ENCODE results near the gene CAPN11. TPM values are rescaled to one million over a fixed set of nuclear protein-coding genes. Genes with fewer than 3 reads are reported as not detected.

The CAPN11 gene
- total and polyA plus RNA-seq, 2 donors (not counting 1 experiment from before 2014, with no cell fraction given): not detected

GRCh38 chr6:44129841-44130322 is 28.7 kb upstream of the CAPN11 start:
- H3K4me1 ChIP-seq (ENCODE audit: control insufficient read depth, extremely low read depth, insufficient read depth, low read length): peaks cover 14% of the 10 kb centered on the region
- no peak overlapping the region for H3K9ac ChIP-seq (ENCODE audit: insufficient read depth, low read length)
- DNase-seq (ENCODE audit: low read depth in 2 of 2): no peak
- H3K27ac ChIP-seq (ENCODE audit: insufficient read depth, low read length): no peak overlapping the region
- no peaks in the 10 kb centered on the region for H3K27me3 ChIP-seq (ENCODE audit: control insufficient read depth, insufficient read depth, low read length)
- no peak overlapping the region for H3K4me3 ChIP-seq (replicated peaks in 1 of 4; ENCODE audit: control extremely low read depth in 1 of 4, insufficient read depth in 1 of 4, low read depth in 3 of 4, low read length in 4 of 4)
- TF ChIP-seq CTCF (conservative IDR thresholded peaks at IDR 0.05 in 1 of 2, IDR thresholded peaks at IDR 0.05 in 1 of 2; ENCODE audit: low read depth in 1 of 2, low read length in 2 of 2) (no peak), EZH2 (IDR thresholded peaks at IDR 0.05; ENCODE audit: low read length, missing control alignments) (no peak)
- H3K36me3 ChIP-seq (ENCODE audit: control insufficient read depth, insufficient read depth, low read length): peaks cover 2% of the 10 kb centered on the region
- no peak overlapping the region for H3K4me2 ChIP-seq (ENCODE audit: extremely low read depth, insufficient read depth, low read length)
- H4K20me1 ChIP-seq (ENCODE audit: control insufficient read depth, extremely low read depth, insufficient read depth, low read length): peaks cover 2% of the 10 kb centered on the region
- H2AFZ ChIP-seq (ENCODE audit: low read length): no peak overlapping the region
- H3K9me3 ChIP-seq (ENCODE audit: control insufficient read depth, insufficient read depth, low read depth, low read length): no peaks in the 10 kb centered on the region
- H3K79me2 ChIP-seq (ENCODE audit: control insufficient read depth, insufficient read depth, low read length): peaks cover 31% of the 10 kb centered on the region

GRCh38 chr6:44131892-44132291 is 26.7 kb upstream of the CAPN11 start:
- Histone ChIP-seq H3K4me2 (ENCODE audit: extremely low read depth, insufficient read depth, low read length) (no peak overlapping the region), H4K20me1 (ENCODE audit: control insufficient read depth, extremely low read depth, insufficient read depth, low read length) (no peaks in the 10 kb centered on the region), H3K79me2 (ENCODE audit: control insufficient read depth, insufficient read depth, low read length) (peaks cover 11% of the 10 kb centered on the region), H3K36me3 (ENCODE audit: control insufficient read depth, insufficient read depth, low read length) (peaks cover 5% of the 10 kb centered on the region), H3K4me3 (replicated peaks in 1 of 4; ENCODE audit: control extremely low read depth in 1 of 4, insufficient read depth in 1 of 4, low read depth in 3 of 4, low read length in 4 of 4) (no peak overlapping the region), H2AFZ (ENCODE audit: low read length) (no peak overlapping the region), H3K27ac (ENCODE audit: insufficient read depth, low read length) (no peak overlapping the region), H3K9me3 (ENCODE audit: control insufficient read depth, insufficient read depth, low read depth, low read length) (no peaks in the 10 kb centered on the region), H3K4me1 (ENCODE audit: control insufficient read depth, extremely low read depth, insufficient read depth, low read length) (peaks cover 7% of the 10 kb centered on the region), H3K9ac (ENCODE audit: insufficient read depth, low read length) (no peak overlapping the region), H3K27me3 (ENCODE audit: control insufficient read depth, insufficient read depth, low read length) (no peaks in the 10 kb centered on the region)
- DNase-seq (ENCODE audit: low read depth in 2 of 2): no peak
- no peak for TF ChIP-seq CTCF (conservative IDR thresholded peaks at IDR 0.05 in 1 of 2, IDR thresholded peaks at IDR 0.05 in 1 of 2; ENCODE audit: low read depth in 1 of 2, low read length in 2 of 2)

DNA sequence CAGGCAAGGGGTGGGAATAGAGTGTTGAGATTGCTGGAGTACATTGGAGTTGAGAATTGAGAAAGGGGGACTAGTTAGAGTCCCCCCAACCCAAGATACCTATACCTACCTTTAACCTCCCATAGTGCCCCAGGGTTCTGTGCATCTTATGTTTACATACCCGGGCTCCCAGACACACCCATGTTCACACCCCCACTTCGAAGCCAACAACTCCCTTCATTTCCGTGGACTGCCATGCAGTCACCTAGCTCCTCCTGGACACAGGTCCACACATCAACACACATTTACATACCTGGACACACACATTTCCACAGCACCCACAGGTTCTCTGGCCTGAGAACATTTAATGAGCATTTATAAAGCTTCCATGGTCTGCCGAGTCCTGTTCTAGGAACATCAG is 26.1 kb upstream of the CAPN11 start:
- Histone ChIP-seq H3K4me2 (ENCODE audit: extremely low read depth, insufficient read depth, low read length) (no peak overlapping the region), H4K20me1 (ENCODE audit: control insufficient read depth, extremely low read depth, insufficient read depth, low read length) (no peaks in the 10 kb centered on the region), H3K4me3 (replicated peaks in 1 of 4; ENCODE audit: control extremely low read depth in 1 of 4, insufficient read depth in 1 of 4, low read depth in 3 of 4, low read length in 4 of 4) (no peak overlapping the region), H3K4me1 (ENCODE audit: control insufficient read depth, extremely low read depth, insufficient read depth, low read length) (peaks cover 7% of the 10 kb centered on the region), H3K79me2 (ENCODE audit: control insufficient read depth, insufficient read depth, low read length) (peaks cover 10% of the 10 kb centered on the region), H3K27ac (ENCODE audit: insufficient read depth, low read length) (no peak overlapping the region), H3K27me3 (ENCODE audit: control insufficient read depth, insufficient read depth, low read length) (no peaks in the 10 kb centered on the region), H3K9ac (ENCODE audit: insufficient read depth, low read length) (no peak overlapping the region), H2AFZ (ENCODE audit: low read length) (no peak overlapping the region), H3K9me3 (ENCODE audit: control insufficient read depth, insufficient read depth, low read depth, low read length) (no peaks in the 10 kb centered on the region), H3K36me3 (ENCODE audit: control insufficient read depth, insufficient read depth, low read length) (peaks cover 8% of the 10 kb centered on the region)
- TF ChIP-seq EZH2 (IDR thresholded peaks at IDR 0.05; ENCODE audit: low read length, missing control alignments): no peak
- TF ChIP-seq CTCF (conservative IDR thresholded peaks at IDR 0.05 in 1 of 2, IDR thresholded peaks at IDR 0.05 in 1 of 2; ENCODE audit: low read depth in 1 of 2, low read length in 2 of 2): no peak
- no peak for DNase-seq (ENCODE audit: low read depth in 2 of 2)

All from fibroblast of lung (primary cell).